GM18867 (cell line): ENCODE measurements around the gene SPTBN1.
"Not testable (repeated sequence)": the region's sequence is repeated elsewhere in the genome, so short reads cannot be mapped to it uniquely, and the experiment has no call there.

Experiments used
- ATAC-seq: cut with Tn5 transposase; IDR thresholded peaks from one replicate; pipeline ENCODE4 v1.9.1; 2021; ENCODE audit warnings: mild to moderate bottlenecking, moderate library complexity; ENCODE audit not compliant: unreplicated experiment

SPTBN1 gene

GRCh38 chr2:54499661-54500060 is 43.5 kb downstream of the SPTBN1 start:
- no peak for ATAC-seq

- no peak for ATAC-seq
Observed at GRCh38 chr2:54500404-54501205, 44.5 kb downstream of the SPTBN1 start.

- no peak for ATAC-seq
Observed at GRCh38 chr2:54502731-54503130, 46.6 kb downstream of the SPTBN1 start.

- no peak for ATAC-seq
Observed at GRCh38 chr2:54503192-54503591, 47.1 kb downstream of the SPTBN1 start.

- ATAC-seq, result no peak
Observed at GRCh38 chr2:54503828-54504227, 47.7 kb downstream of the SPTBN1 start.

GRCh38 chr2:54504866-54505265 is 48.7 kb downstream of the SPTBN1 start:
- no peak for ATAC-seq

- ATAC-seq, result no peak
Observed at GRCh38 chr2:54508541-54508940, 52.4 kb downstream of the SPTBN1 start.

GRCh38 chr2:54509043-54509442 is 52.9 kb downstream of the SPTBN1 start:
- not testable (repeated sequence) for ATAC-seq

- no peak for ATAC-seq
Observed at GRCh38 chr2:54510916-54511315, 54.8 kb downstream of the SPTBN1 start.

GRCh38 chr2:54512183-54512582 is 56.1 kb downstream of the SPTBN1 start:
- no peak for ATAC-seq

GRCh38 chr2:54512663-54513362 is 56.7 kb downstream of the SPTBN1 start:
- ATAC-seq, result no peak

GRCh38 chr2:54513363-54513715 is 57.2 kb downstream of the SPTBN1 start:
- no peak for ATAC-seq

GRCh38 chr2:54514822-54515569 is 58.9 kb downstream of the SPTBN1 start:
- no peak for ATAC-seq

GRCh38 chr2:54516842-54517241 is 60.7 kb downstream of the SPTBN1 start:
- ATAC-seq, result no peak

GRCh38 chr2:54518016-54518415 is 61.9 kb downstream of the SPTBN1 start:
- ATAC-seq, result not testable (repeated sequence)

GRCh38 chr2:54518430-54518829 is 62.3 kb downstream of the SPTBN1 start:
- no peak for ATAC-seq

- no peak for ATAC-seq
Observed at GRCh38 chr2:54519841-54520459, 63.8 kb downstream of the SPTBN1 start.

- no peak for ATAC-seq
Observed at GRCh38 chr2:54520687-54521086, 64.6 kb downstream of the SPTBN1 start.

GRCh38 chr2:54522624-54523281 is 66.6 kb downstream of the SPTBN1 start:
- ATAC-seq, result peak; percentile 88

GRCh38 chr2:54523324-54523959 is 67.3 kb downstream of the SPTBN1 start:
- no peak for ATAC-seq
